Measurements from ENCODE around the gene RANBP17.
"Not testable (repeated sequence)": the region's sequence is repeated elsewhere in the genome, so short reads cannot be mapped to it uniquely, and the experiment has no call there.

RANBP17 gene

GRCh38 chr5:170941788-170942187, 80.0 kb downstream of the RANBP17 start:
- DNase-seq (ENCODE audit: low read depth) = no peak
- no peak for TF ChIP-seq CTCF (IDR thresholded peaks at IDR 0.05; ENCODE audit: control insufficient read depth, insufficient read depth, low read depth, low read length, missing control alignments)
- no peak overlapping the region for H3K4me3 ChIP-seq (ENCODE audit: control insufficient read depth, low read depth, low read length)

- H3K4me3 ChIP-seq (ENCODE audit: control insufficient read depth, low read depth, low read length) = no peak overlapping the region
- no peak for TF ChIP-seq CTCF (IDR thresholded peaks at IDR 0.05; ENCODE audit: control insufficient read depth, insufficient read depth, low read depth, low read length, missing control alignments)
- no peak for DNase-seq (ENCODE audit: low read depth)
Measured at GRCh38 chr5:170945275-170945674, 83.5 kb downstream of the RANBP17 start.

- TF ChIP-seq CTCF (IDR thresholded peaks at IDR 0.05; ENCODE audit: control insufficient read depth, insufficient read depth, low read depth, low read length, missing control alignments) = no peak
- no peak overlapping the region for H3K4me3 ChIP-seq (ENCODE audit: control insufficient read depth, low read depth, low read length)
- no peak for DNase-seq (ENCODE audit: low read depth)
Measured at GRCh38 chr5:170960567-170960966, 98.7 kb downstream of the RANBP17 start.

GRCh38 chr5:170963521-170963920, 101.7 kb downstream of the RANBP17 start:
- no peak overlapping the region for H3K4me3 ChIP-seq (ENCODE audit: control insufficient read depth, low read depth, low read length)
- no peak for DNase-seq (ENCODE audit: low read depth)
- no peak for TF ChIP-seq CTCF (IDR thresholded peaks at IDR 0.05; ENCODE audit: control insufficient read depth, insufficient read depth, low read depth, low read length, missing control alignments)

GRCh38 chr5:170974461-170974860, 112.6 kb downstream of the RANBP17 start:
- no peak for DNase-seq (ENCODE audit: low read depth)
- TF ChIP-seq CTCF (IDR thresholded peaks at IDR 0.05; ENCODE audit: control insufficient read depth, insufficient read depth, low read depth, low read length, missing control alignments) = no peak
- no peak overlapping the region for H3K4me3 ChIP-seq (ENCODE audit: control insufficient read depth, low read depth, low read length)

- DNase-seq (ENCODE audit: low read depth); H3K4me3 ChIP-seq (ENCODE audit: control insufficient read depth, low read depth, low read length): not testable (repeated sequence)
Measured at GRCh38 chr5:170980261-170980660, 118.4 kb downstream of the RANBP17 start.

- no peak overlapping the region for H3K4me3 ChIP-seq (ENCODE audit: control insufficient read depth, low read depth, low read length)
- no peak for DNase-seq (ENCODE audit: low read depth)
- TF ChIP-seq CTCF (IDR thresholded peaks at IDR 0.05; ENCODE audit: control insufficient read depth, insufficient read depth, low read depth, low read length, missing control alignments) = no peak
Measured at GRCh38 chr5:170985486-170985885, 123.7 kb downstream of the RANBP17 start.
